Measurements from ENCODE around the gene DHRSX.

Gene DHRSX

GRCh38 chrX:2184089-2184488 is 316.7 kb downstream of the DHRSX start:
- no peak for DNase-seq

- no peak for DNase-seq
Measured at GRCh38 chrX:2183193-2183725, 317.5 kb downstream of the DHRSX start.

- no peak for DNase-seq
Measured at GRCh38 chrX:2177541-2177940, 323.2 kb downstream of the DHRSX start.

GRCh38 chrX:2176733-2177132 is 324.0 kb downstream of the DHRSX start:
- no peak for DNase-seq

- no peak for DNase-seq
Measured at GRCh38 chrX:2176274-2176673, 324.5 kb downstream of the DHRSX start.

GRCh38 chrX:2172359-2172758 is 328.4 kb downstream of the DHRSX start:
- no peak for DNase-seq

Data from NCI-H1930 (cell line).